ENCODE results near the gene C3.

DNA sequence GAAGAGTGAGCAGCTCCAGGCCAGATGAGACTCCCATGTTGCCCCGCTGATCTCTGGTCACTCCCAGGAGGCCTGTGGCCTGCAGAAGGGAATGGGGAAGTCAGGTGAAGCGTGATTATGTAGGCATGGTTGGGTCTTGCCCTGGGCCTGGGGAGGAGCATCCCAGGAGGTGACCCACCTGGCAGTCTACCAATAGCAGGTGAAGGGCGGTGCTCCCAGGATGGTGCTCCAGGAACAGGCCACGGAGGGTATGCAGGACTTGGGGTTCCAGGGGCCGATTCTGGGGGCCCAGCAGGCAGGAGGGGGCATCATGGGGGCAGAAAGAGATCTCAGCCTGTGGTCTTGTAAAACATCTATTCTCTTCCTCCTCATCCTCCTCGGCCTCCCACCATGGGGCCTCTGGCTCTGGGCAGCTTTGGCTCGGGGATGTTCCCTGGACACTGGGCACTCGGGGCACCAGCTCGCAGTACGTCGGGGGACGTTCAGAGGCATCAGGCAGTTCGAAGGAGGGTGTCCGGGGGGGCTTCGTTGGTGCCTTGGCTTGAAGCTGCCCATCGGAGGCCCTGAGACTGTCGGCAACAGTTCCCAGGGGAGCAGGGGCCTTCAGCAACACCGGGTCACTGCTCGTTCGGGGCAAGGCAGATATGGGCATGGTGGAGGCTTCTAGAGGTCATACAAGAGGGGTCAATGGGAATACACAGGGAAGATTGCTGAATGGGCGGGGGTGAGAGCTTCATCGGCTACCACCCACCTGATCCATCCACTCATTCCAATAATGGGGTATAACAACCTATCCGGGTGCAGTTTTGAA, 34.4 kb upstream of the C3 start:
- TF ChIP-seq, protein P1, sequence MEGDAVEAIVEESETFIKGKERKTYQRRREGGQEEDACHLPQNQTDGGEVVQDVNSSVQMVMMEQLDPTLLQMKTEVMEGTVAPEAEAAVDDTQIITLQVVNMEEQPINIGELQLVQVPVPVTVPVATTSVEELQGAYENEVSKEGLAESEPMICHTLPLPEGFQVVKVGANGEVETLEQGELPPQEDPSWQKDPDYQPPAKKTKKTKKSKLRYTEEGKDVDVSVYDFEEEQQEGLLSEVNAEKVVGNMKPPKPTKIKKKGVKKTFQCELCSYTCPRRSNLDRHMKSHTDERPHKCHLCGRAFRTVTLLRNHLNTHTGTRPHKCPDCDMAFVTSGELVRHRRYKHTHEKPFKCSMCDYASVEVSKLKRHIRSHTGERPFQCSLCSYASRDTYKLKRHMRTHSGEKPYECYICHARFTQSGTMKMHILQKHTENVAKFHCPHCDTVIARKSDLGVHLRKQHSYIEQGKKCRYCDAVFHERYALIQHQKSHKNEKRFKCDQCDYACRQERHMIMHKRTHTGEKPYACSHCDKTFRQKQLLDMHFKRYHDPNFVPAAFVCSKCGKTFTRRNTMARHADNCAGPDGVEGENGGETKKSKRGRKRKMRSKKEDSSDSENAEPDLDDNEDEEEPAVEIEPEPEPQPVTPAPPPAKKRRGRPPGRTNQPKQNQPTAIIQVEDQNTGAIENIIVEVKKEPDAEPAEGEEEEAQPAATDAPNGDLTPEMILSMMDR (IDR thresholded peaks at IDR 0.05) = no peak
- no peak for TF ChIP-seq POLR2A (IDR thresholded peaks at IDR 0.05)
